ENCODE results near the gene DHPS.
"Not testable (repeated sequence)": the region's sequence is repeated elsewhere in the genome, so short reads cannot be mapped to it uniquely, and the experiment has no call there.

DHPS gene

GRCh38 chr19:12705654-12706331 lies 24.1 kb upstream of the DHPS start:
- in situ Hi-C loops (cut with MboI; ENCODE audit: low sequenced_read_pairs): no loop called here

- in situ Hi-C loops (cut with MboI; ENCODE audit: low sequenced_read_pairs): no loop called here
Measured at GRCh38 chr19:12705169-12705568, 23.5 kb upstream of the DHPS start.

- in situ Hi-C loops (cut with MboI; ENCODE audit: low sequenced_read_pairs): no loop called here
Measured at GRCh38 chr19:12703046-12703445, 21.4 kb upstream of the DHPS start.

- in situ Hi-C loops (cut with MboI; ENCODE audit: low sequenced_read_pairs): no loop called here
Measured at GRCh38 chr19:12701596-12702282, 20.1 kb upstream of the DHPS start.

GRCh38 chr19:12698138-12698537 lies 16.5 kb upstream of the DHPS start:
- in situ Hi-C loops (cut with MboI; ENCODE audit: low sequenced_read_pairs): no loop called here

GRCh38 chr19:12697425-12697824 lies 15.7 kb upstream of the DHPS start:
- in situ Hi-C loops (cut with MboI; ENCODE audit: low sequenced_read_pairs): not testable (repeated sequence)

GRCh38 chr19:12696366-12697335 lies 15.0 kb upstream of the DHPS start, which contains the start of gene FBXW9:
TSS of gene FBXW9 (minus strand) at chr19:12696631. CDS start at chr19:12696581, 50 bp downstream.
- in situ Hi-C loops (cut with MboI; ENCODE audit: low sequenced_read_pairs): no loop called here

- in situ Hi-C loops (cut with MboI; ENCODE audit: low sequenced_read_pairs): no loop called here
Measured at GRCh38 chr19:12695997-12696365, 14.3 kb upstream of the DHPS start.

- in situ Hi-C loops (cut with MboI; ENCODE audit: low sequenced_read_pairs): no loop called here
Measured at GRCh38 chr19:12695514-12695913, 13.8 kb upstream of the DHPS start.

GRCh38 chr19:12695096-12695495 lies 13.4 kb upstream of the DHPS start:
- in situ Hi-C loops (cut with MboI; ENCODE audit: low sequenced_read_pairs): no loop called here

- in situ Hi-C loops (cut with MboI; ENCODE audit: low sequenced_read_pairs): no loop called here
Measured at GRCh38 chr19:12694641-12695040, 13.0 kb upstream of the DHPS start.

- in situ Hi-C loops (cut with MboI; ENCODE audit: low sequenced_read_pairs): no loop called here
Measured at GRCh38 chr19:12692960-12693359, 11.3 kb upstream of the DHPS start.

- in situ Hi-C loops (cut with MboI; ENCODE audit: low sequenced_read_pairs): no loop called here
Measured at GRCh38 chr19:12689581-12690216, 8.0 kb upstream of the DHPS start.

- in situ Hi-C loops (cut with MboI; ENCODE audit: low sequenced_read_pairs): no loop called here
Measured at GRCh38 chr19:12689012-12689411, 7.3 kb upstream of the DHPS start.

- in situ Hi-C loops (cut with MboI; ENCODE audit: low sequenced_read_pairs): no loop called here
Measured at GRCh38 chr19:12687496-12688196, 6.0 kb upstream of the DHPS start, which contains the start of gene GNG14. TSS of gene GNG14 (plus strand) at chr19:12687998. CDS start at chr19:12688049, 51 bp downstream.

GRCh38 chr19:12685831-12686230 lies 4.2 kb upstream of the DHPS start:
- in situ Hi-C loops (cut with MboI; ENCODE audit: low sequenced_read_pairs): no loop called here

GRCh38 chr19:12680034-12680433 lies 1.6 kb downstream of the DHPS start:
- in situ Hi-C loops (cut with MboI; ENCODE audit: low sequenced_read_pairs): no loop called here

- in situ Hi-C loops (cut with MboI; ENCODE audit: low sequenced_read_pairs): not testable (repeated sequence)
Measured at GRCh38 chr19:12678039-12678438, 3.6 kb downstream of the DHPS start.

GRCh38 chr19:12676928-12677327 lies 4.8 kb downstream of the DHPS start:
- in situ Hi-C loops (cut with MboI; ENCODE audit: low sequenced_read_pairs): no loop called here

- in situ Hi-C loops (cut with MboI; ENCODE audit: low sequenced_read_pairs): no loop called here
Measured at GRCh38 chr19:12676384-12676792, 5.3 kb downstream of the DHPS start.

Measured in HL-60/S4 treated with retinoic acid at 250 ng/mL for 4 days and 3 days (cell line).